Measurements from ENCODE around the gene SEC16A.
A peak's percentile ranks its signal among the peaks of the same experiment; 100 is the strongest.

Gene SEC16A

DNA sequence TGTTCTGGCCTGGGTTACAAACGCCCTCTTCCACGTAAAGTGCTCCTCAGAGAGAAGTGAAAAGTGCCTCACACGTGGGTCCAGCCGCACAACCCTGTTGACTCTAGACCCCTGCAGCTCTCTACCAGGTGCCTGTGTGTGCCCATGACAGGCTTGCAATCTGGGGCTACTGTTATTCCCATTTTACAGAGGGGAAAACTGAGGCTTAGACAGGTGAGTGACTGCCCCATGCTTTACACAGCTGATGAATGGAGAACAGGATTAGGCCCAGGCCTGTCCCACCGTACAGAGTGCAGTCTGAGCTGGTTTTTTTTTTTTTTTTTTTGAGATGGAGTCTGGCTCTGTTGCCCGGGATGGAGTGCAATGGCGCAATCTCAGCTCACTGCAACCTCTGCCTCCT is 37.0 kb downstream of the SEC16A start:
- H3K27me3 ChIP-seq (ENCODE audit: control insufficient read depth, insufficient read depth, low read length): no peaks in the 10 kb centered on the region
- H3K4me3 ChIP-seq (ENCODE audit: low read depth, low read length): no peak overlapping the region
- no peaks in the 10 kb centered on the region for H3K9me3 ChIP-seq (ENCODE audit: control insufficient read depth, insufficient read depth, low read length)
- peaks cover 73% of the 10 kb centered on the region for H3K36me3 ChIP-seq (ENCODE audit: control insufficient read depth, insufficient read depth, low read length)
- no peak overlapping the region for H3K9ac ChIP-seq (ENCODE audit: low read depth, low read length)
- H3K4me1 ChIP-seq (ENCODE audit: control insufficient read depth, insufficient read depth, low read length): no peaks in the 10 kb centered on the region

DNA sequence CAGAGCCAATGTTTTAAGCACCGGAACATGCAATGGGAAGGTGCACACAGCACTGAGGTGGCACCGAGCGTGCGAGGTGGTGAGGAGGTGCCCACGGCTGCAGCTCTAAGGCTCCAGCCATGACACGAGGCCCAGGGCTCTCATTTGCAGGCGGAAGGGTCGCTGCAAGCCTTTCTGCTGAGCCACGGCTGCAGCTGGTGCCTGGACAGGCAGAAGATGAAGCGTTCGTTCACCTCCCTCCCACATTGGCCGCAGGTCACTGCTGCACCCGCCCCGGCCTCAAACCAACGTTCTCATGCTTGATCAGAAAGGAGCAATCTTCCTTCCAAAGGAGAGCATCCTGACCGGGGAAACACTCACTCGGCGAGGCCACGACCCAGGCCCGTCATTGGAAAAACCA is 38.7 kb downstream of the SEC16A start:
- Histone ChIP-seq H3K36me3 (ENCODE audit: control insufficient read depth, insufficient read depth, low read length) (peaks cover 64% of the 10 kb centered on the region), H3K4me3 (ENCODE audit: low read depth, low read length) (no peak overlapping the region), H3K27me3 (ENCODE audit: control insufficient read depth, insufficient read depth, low read length) (no peaks in the 10 kb centered on the region), H3K9ac (ENCODE audit: low read depth, low read length) (no peak overlapping the region), H3K4me1 (ENCODE audit: control insufficient read depth, insufficient read depth, low read length) (no peaks in the 10 kb centered on the region), H3K9me3 (ENCODE audit: control insufficient read depth, insufficient read depth, low read length) (no peaks in the 10 kb centered on the region)

GRCh38 chr9:136443687-136444086 is 39.2 kb downstream of the SEC16A start:
- Histone ChIP-seq H3K4me3 (ENCODE audit: low read depth, low read length) (no peak overlapping the region), H3K36me3 (ENCODE audit: control insufficient read depth, insufficient read depth, low read length) (peaks cover 62% of the 10 kb centered on the region), H3K9me3 (ENCODE audit: control insufficient read depth, insufficient read depth, low read length) (no peaks in the 10 kb centered on the region), H3K4me1 (ENCODE audit: control insufficient read depth, insufficient read depth, low read length) (no peaks in the 10 kb centered on the region), H3K9ac (ENCODE audit: low read depth, low read length) (no peak overlapping the region), H3K27me3 (ENCODE audit: control insufficient read depth, insufficient read depth, low read length) (no peaks in the 10 kb centered on the region)

- no peaks in the 10 kb centered on the region for H3K27me3 ChIP-seq (ENCODE audit: control insufficient read depth, insufficient read depth, low read length)
- H3K4me3 ChIP-seq (ENCODE audit: low read depth, low read length): no peak overlapping the region
- H3K9ac ChIP-seq (ENCODE audit: low read depth, low read length): no peak overlapping the region
- no peaks in the 10 kb centered on the region for H3K4me1 ChIP-seq (ENCODE audit: control insufficient read depth, insufficient read depth, low read length)
- no peaks in the 10 kb centered on the region for H3K9me3 ChIP-seq (ENCODE audit: control insufficient read depth, insufficient read depth, low read length)
- peaks cover 57% of the 10 kb centered on the region for H3K36me3 ChIP-seq (ENCODE audit: control insufficient read depth, insufficient read depth, low read length)
Observed at GRCh38 chr9:136443087-136443486, 39.8 kb downstream of the SEC16A start.

- H3K27me3 ChIP-seq (ENCODE audit: control insufficient read depth, insufficient read depth, low read length): no peaks in the 10 kb centered on the region
- H3K9me3 ChIP-seq (ENCODE audit: control insufficient read depth, insufficient read depth, low read length): no peaks in the 10 kb centered on the region
- no peak overlapping the region for H3K4me3 ChIP-seq (ENCODE audit: low read depth, low read length)
- no peaks in the 10 kb centered on the region for H3K4me1 ChIP-seq (ENCODE audit: control insufficient read depth, insufficient read depth, low read length)
- H3K9ac ChIP-seq (ENCODE audit: low read depth, low read length): no peak overlapping the region
- peaks cover 52% of the 10 kb centered on the region for H3K36me3 ChIP-seq (ENCODE audit: control insufficient read depth, insufficient read depth, low read length)
Observed at GRCh38 chr9:136442265-136442664, 40.6 kb downstream of the SEC16A start.

- Histone ChIP-seq H3K9ac (ENCODE audit: low read depth, low read length) (no peak overlapping the region), H3K36me3 (ENCODE audit: control insufficient read depth, insufficient read depth, low read length) (peaks cover 47% of the 10 kb centered on the region), H3K4me1 (ENCODE audit: control insufficient read depth, insufficient read depth, low read length) (no peaks in the 10 kb centered on the region), H3K4me3 (ENCODE audit: low read depth, low read length) (no peak overlapping the region), H3K27me3 (ENCODE audit: control insufficient read depth, insufficient read depth, low read length) (no peaks in the 10 kb centered on the region), H3K9me3 (ENCODE audit: control insufficient read depth, insufficient read depth, low read length) (no peaks in the 10 kb centered on the region)
Observed at GRCh38 chr9:136441681-136442245, 41.1 kb downstream of the SEC16A start.

DNA sequence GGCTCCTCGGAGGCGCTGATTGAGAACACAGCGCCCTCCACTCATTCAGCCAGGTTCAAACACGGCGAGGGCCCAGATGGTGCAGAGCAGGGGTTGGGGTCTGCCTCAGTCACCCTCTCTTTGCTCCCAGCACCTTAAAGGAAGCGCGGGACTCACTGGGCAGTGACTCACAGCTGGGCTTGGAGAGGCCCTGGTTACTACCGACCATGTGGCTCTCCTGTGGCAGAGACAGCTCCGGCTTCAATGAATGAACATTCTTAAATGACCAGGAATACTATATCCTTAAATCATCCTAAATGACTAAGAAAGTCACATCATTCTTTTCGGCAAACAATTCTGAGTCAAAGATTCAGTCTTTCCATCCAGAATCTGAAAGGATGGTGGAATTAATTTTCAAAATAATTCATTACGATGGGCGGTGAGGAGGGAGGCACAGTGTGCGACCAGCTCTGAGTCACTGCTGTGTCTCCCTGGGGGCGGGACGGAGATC is 41.6 kb downstream of the SEC16A start:
- Histone ChIP-seq H3K4me3 (ENCODE audit: low read depth, low read length) (no peak overlapping the region), H3K27me3 (ENCODE audit: control insufficient read depth, insufficient read depth, low read length) (no peaks in the 10 kb centered on the region), H3K9ac (ENCODE audit: low read depth, low read length) (no peak overlapping the region), H3K36me3 (ENCODE audit: control insufficient read depth, insufficient read depth, low read length) (peaks cover 43% of the 10 kb centered on the region), H3K4me1 (ENCODE audit: control insufficient read depth, insufficient read depth, low read length) (no peaks in the 10 kb centered on the region), H3K9me3 (ENCODE audit: control insufficient read depth, insufficient read depth, low read length) (no peaks in the 10 kb centered on the region)

- H3K4me3 ChIP-seq (ENCODE audit: low read depth, low read length): peak within 1 kb of the TSS; percentile 58
- H3K4me1 ChIP-seq (ENCODE audit: control insufficient read depth, insufficient read depth, low read length): no peaks in the 10 kb centered on the region
- H3K9ac ChIP-seq (ENCODE audit: low read depth, low read length): peak within 1 kb of the TSS; percentile 73
- no peaks in the 10 kb centered on the region for H3K27me3 ChIP-seq (ENCODE audit: control insufficient read depth, insufficient read depth, low read length)
- H3K9me3 ChIP-seq (ENCODE audit: control insufficient read depth, insufficient read depth, low read length): no peaks in the 10 kb centered on the region
- peaks cover 34% of the 10 kb centered on the region for H3K36me3 ChIP-seq (ENCODE audit: control insufficient read depth, insufficient read depth, low read length)
Observed at GRCh38 chr9:136439481-136440408, 43.1 kb downstream of the SEC16A start, which contains the start of gene INPP5E. Gene INPP5E (minus strand): TSS chr9:136439845. CDS start chr9:136439419, 426 bp downstream.

DNA sequence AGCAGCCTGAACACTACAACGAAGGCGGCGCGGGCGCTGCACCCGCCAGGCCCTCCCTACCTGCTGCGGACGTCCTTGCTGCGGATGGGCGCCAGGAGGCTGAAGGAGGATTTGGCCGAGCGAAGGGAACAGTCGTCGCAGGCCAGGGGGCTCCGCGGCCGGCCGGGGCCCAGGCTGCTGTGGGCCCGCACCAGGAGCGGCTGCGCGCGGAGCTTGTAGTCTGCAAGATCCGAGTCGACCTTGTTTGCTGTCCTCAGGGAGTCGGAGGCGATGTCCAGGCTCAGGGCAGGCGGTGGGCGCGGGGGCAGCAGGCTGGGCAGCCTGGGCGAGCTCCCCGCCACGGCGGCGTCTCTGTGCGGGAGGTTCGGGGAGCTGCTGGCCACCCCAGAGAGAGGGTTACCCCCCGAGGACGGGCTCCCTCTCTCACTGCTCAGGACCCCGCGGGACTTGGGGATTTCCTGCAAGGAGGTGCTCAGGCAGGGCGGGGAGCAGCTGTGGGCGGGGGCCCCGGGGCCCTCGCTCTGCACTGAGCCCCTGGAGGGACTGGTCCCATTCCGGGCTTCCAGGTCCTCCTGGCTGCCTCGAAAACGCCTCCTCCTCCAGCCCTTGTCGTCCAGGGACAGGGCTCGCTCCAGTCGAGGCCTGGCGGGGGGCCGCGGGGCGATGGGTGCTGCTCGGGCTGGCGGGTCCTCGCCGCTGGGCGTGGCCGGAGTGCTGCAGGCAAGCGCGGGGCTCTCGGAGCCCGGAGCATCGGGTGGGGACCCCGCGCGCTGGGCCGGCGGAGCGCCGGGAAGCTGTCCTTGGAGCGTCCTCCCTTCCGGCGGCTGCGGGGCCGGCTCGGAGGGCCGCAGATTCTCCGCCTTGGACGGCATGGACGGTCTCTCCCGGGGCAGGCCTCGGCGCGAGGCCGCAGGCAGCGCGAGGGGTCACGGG is 44.0 kb downstream of the SEC16A start:
- Histone ChIP-seq H3K36me3 (ENCODE audit: control insufficient read depth, insufficient read depth, low read length) (peaks cover 30% of the 10 kb centered on the region), H3K9ac (ENCODE audit: low read depth, low read length) (peak overlapping the region; percentile 73), H3K27me3 (ENCODE audit: control insufficient read depth, insufficient read depth, low read length) (no peaks in the 10 kb centered on the region), H3K4me3 (ENCODE audit: low read depth, low read length) (peak overlapping the region; percentile 58), H3K9me3 (ENCODE audit: control insufficient read depth, insufficient read depth, low read length) (no peaks in the 10 kb centered on the region), H3K4me1 (ENCODE audit: control insufficient read depth, insufficient read depth, low read length) (no peaks in the 10 kb centered on the region)

GRCh38 chr9:136437839-136438547 is 44.8 kb downstream of the SEC16A start:
- H3K27me3 ChIP-seq (ENCODE audit: control insufficient read depth, insufficient read depth, low read length): no peaks in the 10 kb centered on the region
- peaks cover 27% of the 10 kb centered on the region for H3K36me3 ChIP-seq (ENCODE audit: control insufficient read depth, insufficient read depth, low read length)
- peak overlapping the region; percentile 58 for H3K4me3 ChIP-seq (ENCODE audit: low read depth, low read length)
- H3K9ac ChIP-seq (ENCODE audit: low read depth, low read length): peak overlapping the region; percentile 73
- H3K9me3 ChIP-seq (ENCODE audit: control insufficient read depth, insufficient read depth, low read length): no peaks in the 10 kb centered on the region
- no peaks in the 10 kb centered on the region for H3K4me1 ChIP-seq (ENCODE audit: control insufficient read depth, insufficient read depth, low read length)

DNA sequence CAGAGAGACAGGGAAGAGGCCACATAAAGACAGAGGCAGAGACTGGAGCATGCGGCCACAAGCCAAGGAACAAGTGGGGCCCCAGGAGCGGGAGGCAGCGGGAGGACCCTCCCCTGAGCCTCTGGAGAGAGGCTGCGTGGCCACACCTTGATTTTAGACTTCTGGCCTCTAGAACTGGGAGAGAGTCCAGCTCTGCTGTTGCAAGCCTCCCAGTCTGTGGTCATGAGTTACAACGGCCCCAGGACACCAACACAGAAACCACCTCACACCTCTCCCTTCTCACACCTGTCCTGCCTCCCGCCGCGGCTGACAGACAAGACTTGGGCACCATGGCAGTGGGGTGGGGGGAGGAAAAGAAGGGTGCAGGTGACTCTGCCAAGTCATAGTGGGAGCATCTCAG is 45.4 kb downstream of the SEC16A start:
- H3K4me1 ChIP-seq (ENCODE audit: control insufficient read depth, insufficient read depth, low read length): no peaks in the 10 kb centered on the region
- peaks cover 21% of the 10 kb centered on the region for H3K36me3 ChIP-seq (ENCODE audit: control insufficient read depth, insufficient read depth, low read length)
- H3K27me3 ChIP-seq (ENCODE audit: control insufficient read depth, insufficient read depth, low read length): no peaks in the 10 kb centered on the region
- peak overlapping the region; percentile 13 for H3K4me3 ChIP-seq (ENCODE audit: low read depth, low read length)
- no peaks in the 10 kb centered on the region for H3K9me3 ChIP-seq (ENCODE audit: control insufficient read depth, insufficient read depth, low read length)
- H3K9ac ChIP-seq (ENCODE audit: low read depth, low read length): no peak overlapping the region
